ENCODE data around the gene BAIAP3. TPM values are rescaled to one million over a fixed set of nuclear protein-coding genes. Genes with fewer than 3 reads are reported as not detected.

BAIAP3 gene
- total RNA-seq, 1 experiment from 2014 or later = 6.8 TPM

DNA sequence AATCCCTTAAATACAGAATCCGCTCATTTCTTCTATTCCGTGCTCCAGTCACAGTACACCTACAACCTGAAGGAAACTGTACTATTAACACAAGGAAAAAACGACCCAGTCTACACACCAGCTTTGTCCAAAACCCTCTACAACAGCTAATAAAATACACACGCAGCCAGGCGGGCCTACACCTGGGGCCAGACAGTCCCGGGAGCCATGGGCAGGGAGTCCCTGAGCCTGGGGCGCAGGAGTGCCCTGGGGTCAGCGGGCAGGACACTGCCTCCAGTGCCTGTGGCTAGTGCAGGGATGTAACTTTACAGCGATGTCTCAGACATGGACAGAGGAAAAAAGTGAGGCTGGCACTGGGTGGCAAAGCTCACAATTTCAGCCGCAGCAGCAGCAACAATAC, 46.8 kb downstream of the BAIAP3 start:
- no peaks in the 10 kb centered on the region for H3K4me1 ChIP-seq (ENCODE audit: insufficient read depth, low read length)
- H3T11ph ChIP-seq (ENCODE audit: low read length) = no peak overlapping the region
- no peak overlapping the region for H2BK120ac ChIP-seq (ENCODE audit: low read depth, low read length, poor library complexity, severe bottlenecking)
- peak overlapping the region; percentile 80 to 89 for H3K4me3 Mint-ChIP-seq
- no peak overlapping the region for H2BK5ac ChIP-seq (ENCODE audit: insufficient read length, low read length)
- H3K36me3 Mint-ChIP-seq (ENCODE audit: insufficient read depth in 1 of 3, low read depth in 3 of 3) = peaks cover 4 to 16% (median 8%) of the 10 kb centered on the region in 3 experiments
- peaks cover 5% of the 10 kb centered on the region for H3K79me1 ChIP-seq (ENCODE audit: insufficient read depth, low read depth, low read length, poor library complexity, severe bottlenecking)
- no peak overlapping the region for H3K14ac ChIP-seq (ENCODE audit: insufficient read depth, low read length)
- H3K9ac ChIP-seq (ENCODE audit: extremely low read depth, insufficient read length, low read length) = no peak overlapping the region
- no peak overlapping the region for H3K56ac ChIP-seq (ENCODE audit: insufficient read length, low read depth, low read length)
- H3K4ac ChIP-seq (ENCODE audit: low read depth, low read length) = no peak overlapping the region
- no peak overlapping the region for H3K23ac ChIP-seq (ENCODE audit: insufficient read length, low read depth, low read length)
- no CpG with 5 or more reads among the region's 10 CpGs for whole genome bisulfite sequencing (ENCODE audit: extremely low coverage, insufficient read length, low lambda C conversion rate)
- peaks cover 3% of the 10 kb centered on the region; the same call in 1 of the 2 replicates for H3K79me2 ChIP-seq (ENCODE audit: insufficient read depth, low read length)
- peak overlapping the region; percentile 81 for H3K4me2 ChIP-seq (ENCODE audit: insufficient read depth, insufficient read length, low read length)
- no peak for TF ChIP-seq CTCF (conservative IDR thresholded peaks at IDR 0.05)
- no peaks in the 10 kb centered on the region; a peak in 1 of 5 replicates for H3K9me3 Mint-ChIP-seq
- H3K27me3 ChIP-seq (ENCODE audit: insufficient read depth, low read length) = no peaks in the 10 kb centered on the region
- no peak for DNase-seq
- H2BK15ac ChIP-seq (ENCODE audit: low read depth, low read length) = no peak overlapping the region
- peaks cover 18 to 19% of the 10 kb centered on the region in 2 experiments for H3K4me1 Mint-ChIP-seq
- peak overlapping the region in 1 of 3 experiments; percentile 92; a peak in 2 of 7 replicates for H3K27ac Mint-ChIP-seq
- no peak overlapping the region for H3K27ac ChIP-seq (ENCODE audit: insufficient read length, low read depth, low read length)
- no peaks in the 10 kb centered on the region for H4K20me1 ChIP-seq (ENCODE audit: control insufficient read depth, insufficient read depth, insufficient read length)
- H3K27me3 Mint-ChIP-seq (ENCODE audit: low read depth) = no peaks in the 10 kb centered on the region; the same call in 1 of the 2 replicates
- H4K5ac ChIP-seq (ENCODE audit: insufficient read length, low read depth, low read length) = no peak overlapping the region
- H2BK20ac ChIP-seq (ENCODE audit: low read depth, low read length, poor library complexity, severe bottlenecking) = no peak overlapping the region
- no peak overlapping the region for H2AFZ ChIP-seq (ENCODE audit: low read length)
- H2AK5ac ChIP-seq (ENCODE audit: insufficient read length, low read length) = no peak overlapping the region
- H4K8ac ChIP-seq (replicated peaks; ENCODE audit: insufficient read length, low read depth, low read length) = no peak overlapping the region
- no peaks in the 10 kb centered on the region for H3K9me3 ChIP-seq (ENCODE audit: control insufficient read depth, low read depth, low read length)
- no peak overlapping the region for H4K91ac ChIP-seq (ENCODE audit: insufficient read length, low read depth, low read length)
- peaks cover 17% of the 10 kb centered on the region for H3K23me2 ChIP-seq (ENCODE audit: insufficient read length, low read depth, low read length, poor library complexity, severe bottlenecking)
- H3K18ac ChIP-seq (ENCODE audit: insufficient read length, low read depth, low read length) = no peak overlapping the region
- H2BK12ac ChIP-seq (ENCODE audit: insufficient read length, low read depth, low read length) = no peak overlapping the region

Measured in H9 (cell line).